Common myeloid progenitor, CD34-positive (primary cell): Measurements from ENCODE around the gene COA6. TPM values are rescaled to one million over a fixed set of nuclear protein-coding genes. Genes with fewer than 3 reads are reported as not detected.
A peak's percentile ranks its signal among the peaks of the same experiment; 100 is the strongest.

Experiments used
- CTCF ChIA-PET: fragments of 350-600 bp; sonication (Branson Sonifier 250); formaldehyde crosslinking; loops from one replicate; lab custom pipeline; 2021; ENCODE audit warnings: antibody characterized with exemption; lab: Charles Lee
- POLR2A ChIA-PET: fragments of 350-600 bp; sonication (Branson Sonifier 250); formaldehyde crosslinking; loops from one replicate; lab custom pipeline; 2021; ENCODE audit warnings: antibody characterized with exemption; lab: Charles Lee
- DNase-seq, 3 donors: peaks; one replicate each; pipeline versions ENCODE4 v3.0.0 to v3.0.0-alpha.2; 2013
- H3K27ac ChIP-seq, 2 experiments: 1 replicate in 1 of 2; 2 replicates in 1 of 2; pipeline ENCODE4 v1.7.0; 2013; ENCODE audit warnings: inconsistent platforms in 2 of 2, low read length in 2 of 2, mild to moderate bottlenecking in 2 of 2, low read depth in 1 of 2, moderate library complexity in 1 of 2; ENCODE audit not compliant: severe bottlenecking in 2 of 2, insufficient read depth in 1 of 2, poor library complexity in 1 of 2
- H3K27me3 ChIP-seq, 5 experiments: replicated peaks in 2 of 5; 1 replicate in 3 of 5; 2 replicates in 2 of 5; pipeline versions ENCODE4 v1.6.1 to v1.7.0; 2013; ENCODE audit warnings: low read length in 4 of 5, mild to moderate bottlenecking in 2 of 5, moderate library complexity in 2 of 5, inconsistent platforms in 1 of 5; ENCODE audit not compliant: insufficient read depth in 5 of 5, control insufficient read depth in 4 of 5
- H3K36me3 ChIP-seq, 4 experiments: 1 replicate in 2 of 4; 2 replicates in 2 of 4; pipeline versions ENCODE4 v1.6.1 to v1.7.0; 2013; ENCODE audit warnings: low read length in 3 of 4, control low read depth in 1 of 4, mild to moderate bottlenecking in 1 of 4; ENCODE audit not compliant: control insufficient read depth in 4 of 4, insufficient read depth in 4 of 4
- H3K4me1 ChIP-seq, 4 experiments: 1 replicate in 3 of 4; 2 replicates in 1 of 4; pipeline versions ENCODE4 v1.6.1 to v1.7.1; 2013; ENCODE audit warnings: low read length in 3 of 4, mild to moderate bottlenecking in 3 of 4, control low read depth in 1 of 4, inconsistent platforms in 1 of 4, moderate library complexity in 1 of 4; ENCODE audit not compliant: control insufficient read depth in 4 of 4, insufficient read depth in 4 of 4; ENCODE audit errors: control extremely low read depth in 1 of 4
- H3K4me3 ChIP-seq, 7 experiments: 1 replicate in 4 of 7; 2 replicates in 3 of 7; pipeline versions ENCODE4 v1.5.1 to v1.7.0; 2013; ENCODE audit warnings: mild to moderate bottlenecking in 7 of 7, low read length in 6 of 7, moderate library complexity in 6 of 7, inconsistent platforms in 2 of 7, low read depth in 2 of 7, control low read depth in 1 of 7; ENCODE audit not compliant: insufficient read depth in 4 of 7, control insufficient read depth in 1 of 7; ENCODE audit errors: extremely low read depth in 1 of 7
- H3K9me3 ChIP-seq, 5 experiments: 1 replicate in 4 of 5; 2 replicates in 1 of 5; pipeline versions ENCODE4 v1.6.1 to v1.7.1; 2013; ENCODE audit warnings: low read length in 4 of 5, mild to moderate bottlenecking in 2 of 5, inconsistent platforms in 1 of 5, low read depth in 1 of 5, moderate library complexity in 1 of 5; ENCODE audit not compliant: control insufficient read depth in 4 of 5, insufficient read depth in 2 of 5; ENCODE audit errors: control extremely low read depth in 1 of 5
- WGBS: methylation state at CpG from one replicate; pipeline ENCODE4 v1.1.5; 2013; ENCODE audit not compliant: insufficient coverage; 5-methylcytosine and 5-hydroxymethylcytosine counted together
- polyA plus RNA-seq: library from polyadenylated mRNA; unstranded; fragments of 120-200 nt; gene quantifications from one replicate; pipeline ENCODE4 v1.2.1, GENCODE V29; 2013

COA6 gene, protein sequence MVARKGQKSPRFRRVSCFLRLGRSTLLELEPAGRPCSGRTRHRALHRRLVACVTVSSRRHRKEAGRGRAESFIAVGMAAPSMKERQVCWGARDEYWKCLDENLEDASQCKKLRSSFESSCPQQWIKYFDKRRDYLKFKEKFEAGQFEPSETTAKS
- 29.1 TPM for polyA plus RNA-seq

DNA sequence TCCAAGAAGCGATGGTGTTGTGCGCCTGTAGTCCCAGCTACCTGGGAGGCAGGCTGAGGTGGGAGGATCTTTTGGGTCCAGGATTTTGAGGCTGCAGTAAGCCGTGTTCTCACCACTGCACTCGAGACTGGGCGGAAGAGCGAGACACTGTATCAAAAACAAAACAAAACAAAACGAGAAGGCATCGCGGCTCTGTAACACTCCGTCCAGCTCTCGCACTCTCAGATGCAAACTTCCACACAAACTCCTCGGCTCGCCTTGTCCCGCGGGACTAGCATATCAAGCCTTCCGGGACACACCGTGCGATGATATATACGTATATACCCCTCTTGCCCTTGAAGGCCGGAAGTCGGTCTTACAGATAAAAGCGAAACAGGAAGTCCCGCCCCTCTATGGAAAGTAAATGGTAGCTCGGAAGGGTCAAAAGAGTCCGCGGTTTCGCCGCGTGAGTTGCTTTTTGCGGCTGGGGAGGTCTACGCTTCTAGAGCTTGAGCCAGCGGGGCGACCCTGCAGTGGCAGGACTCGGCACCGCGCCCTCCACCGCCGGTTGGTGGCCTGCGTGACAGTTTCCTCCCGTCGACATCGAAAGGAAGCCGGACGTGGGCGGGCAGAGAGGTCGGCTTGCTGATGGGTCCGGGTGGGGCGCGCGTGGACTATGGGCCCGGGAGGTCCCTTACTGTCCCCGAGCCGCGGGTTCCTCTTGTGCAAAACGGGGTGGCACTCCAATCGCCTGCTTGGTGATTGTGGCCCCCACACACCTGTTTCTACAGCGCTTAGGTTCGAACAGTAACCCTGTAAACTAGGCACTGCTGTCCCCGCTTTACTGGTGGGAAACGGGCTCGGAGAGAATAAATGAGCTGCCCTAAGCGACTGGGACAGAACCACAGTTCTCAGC lies at the start of gene COA6:
COA6 (plus strand) TSS at position 393 of the 895 bp plus-strand sequence; CDS start at position 404, 11 bp downstream.
- H3K36me3 ChIP-seq = peaks cover 5 to 25% (median 16%) of the 10 kb centered on the region in 4 experiments
- H3K4me1 ChIP-seq = peaks cover 12 to 28% (median 18%) of the 10 kb centered on the region in 4 experiments
- no peaks in the 10 kb centered on the region for H3K27me3 ChIP-seq
- CTCF ChIA-PET = interaction anchor here (0.5 to 1.6 kb wide), 7 partner anchors 16 to 708 kb away, joined by 3 to 7 read pairs (median 4); no protein-coding TSS in a partner anchor
- POLR2A ChIA-PET = interaction anchor here (1.1 to 1.2 kb wide), 2 partner anchors 25 to 47 kb away, joined by 3 to 6 read pairs; no protein-coding TSS in a partner anchor
- H3K9me3 ChIP-seq = no peaks in the 10 kb centered on the region
- WGBS = under 1% methylated on average over 57 of the region's 62 CpGs
- DNase-seq = peak; percentile 98 to 99 (median 99)
- peak within 1 kb of the TSS; percentile 74 to 99 (median 94) for H3K4me3 ChIP-seq
- H3K27ac ChIP-seq = peak within 1 kb of the TSS; percentile 91 to 97

DNA sequence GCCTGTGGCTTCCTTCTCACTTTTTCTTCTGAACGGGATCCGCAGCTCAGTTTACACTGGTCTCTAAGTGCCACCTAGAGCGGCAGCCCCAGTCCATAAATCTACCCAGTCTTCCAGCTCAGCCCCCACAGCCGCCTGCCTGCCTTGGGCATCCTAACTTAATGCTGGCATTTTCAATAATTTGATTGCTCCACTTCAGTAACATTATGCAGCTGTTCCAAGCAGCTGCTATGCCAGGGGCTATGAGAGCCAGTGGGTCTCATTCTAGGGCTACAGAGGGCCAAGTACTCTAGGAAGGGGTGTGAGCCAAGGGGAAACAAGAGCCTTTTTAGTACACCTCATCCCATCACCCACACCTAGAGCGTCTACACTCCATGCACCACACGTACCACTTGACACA lies 48.4 kb upstream of the COA6 start:
- Histone ChIP-seq H3K27ac (no peak overlapping the region), H3K4me1 (peaks cover 2 to 12% (median 7%) of the 10 kb centered on the region in 4 experiments), H3K4me3 (no peak overlapping the region), H3K27me3 (peaks cover 0 to 14% (median 0%) of the 10 kb centered on the region in 5 experiments), H3K9me3 (no peaks in the 10 kb centered on the region), H3K36me3 (no peaks in the 10 kb centered on the region)
- no peak for DNase-seq
- 88% methylated on average over 4 of the region's 6 CpGs for WGBS
- POLR2A ChIA-PET = no interaction called here
- CTCF ChIA-PET = interaction anchor here (0.8 to 1.9 kb wide), 5 partner anchors 8 to 59 kb away, joined by 3 to 5 read pairs (median 3); no protein-coding TSS in a partner anchor

DNA sequence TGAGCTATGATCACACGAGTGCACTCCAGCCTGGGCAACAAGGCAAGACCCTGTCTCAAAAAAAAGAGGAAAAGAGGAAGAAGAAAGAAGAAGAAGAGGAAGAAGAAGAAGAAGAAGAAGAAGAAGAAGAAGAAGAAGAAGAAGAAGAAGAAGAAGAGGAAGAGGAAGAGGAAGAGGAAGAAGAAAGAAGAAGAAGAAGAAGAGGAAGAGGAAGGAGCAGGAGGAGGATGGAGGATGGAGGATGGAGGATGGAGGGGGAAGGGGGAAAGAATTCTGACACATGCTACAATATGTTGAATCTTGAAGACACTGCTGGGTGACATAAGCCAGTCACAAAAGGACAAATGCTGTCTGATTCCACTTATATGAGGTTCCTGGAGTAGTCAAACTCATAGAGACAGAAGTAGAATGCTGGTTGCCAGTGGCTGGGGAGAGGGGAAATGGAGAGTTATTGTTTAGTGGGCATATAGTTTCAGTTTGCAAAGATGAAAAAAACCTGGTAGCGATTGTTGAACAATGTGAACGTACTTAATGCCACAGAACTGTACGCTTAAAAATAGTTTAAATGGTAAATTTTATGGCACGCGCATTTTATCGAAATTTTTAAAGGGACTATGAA lies 47.3 kb upstream of the COA6 start:
- CTCF ChIA-PET = interaction anchor here (0.7 to 1.8 kb wide), 11 partner anchors 8 to 211 kb away, joined by 3 to 5 read pairs (median 4); no protein-coding TSS in a partner anchor
- POLR2A ChIA-PET = interaction anchor here (1.2 kb wide), 1 partner anchor 48 kb away, joined by 6 read pairs; the partner anchor contains the start of gene COA6
- H3K4me1 ChIP-seq = peaks cover 3 to 12% (median 9%) of the 10 kb centered on the region in 4 experiments
- no peak overlapping the region for H3K27ac ChIP-seq
- WGBS = 40% methylated on average over 6 of the region's 7 CpGs
- H3K4me3 ChIP-seq = peak overlapping the region in 6 of 7 experiments; percentile 54 to 87 (median 75)
- peaks cover 0 to 14% (median 0%) of the 10 kb centered on the region in 5 experiments for H3K27me3 ChIP-seq
- DNase-seq = peak; percentile 14 to 61 (median 53)
- no peaks in the 10 kb centered on the region for H3K9me3 ChIP-seq
- no peaks in the 10 kb centered on the region for H3K36me3 ChIP-seq

DNA sequence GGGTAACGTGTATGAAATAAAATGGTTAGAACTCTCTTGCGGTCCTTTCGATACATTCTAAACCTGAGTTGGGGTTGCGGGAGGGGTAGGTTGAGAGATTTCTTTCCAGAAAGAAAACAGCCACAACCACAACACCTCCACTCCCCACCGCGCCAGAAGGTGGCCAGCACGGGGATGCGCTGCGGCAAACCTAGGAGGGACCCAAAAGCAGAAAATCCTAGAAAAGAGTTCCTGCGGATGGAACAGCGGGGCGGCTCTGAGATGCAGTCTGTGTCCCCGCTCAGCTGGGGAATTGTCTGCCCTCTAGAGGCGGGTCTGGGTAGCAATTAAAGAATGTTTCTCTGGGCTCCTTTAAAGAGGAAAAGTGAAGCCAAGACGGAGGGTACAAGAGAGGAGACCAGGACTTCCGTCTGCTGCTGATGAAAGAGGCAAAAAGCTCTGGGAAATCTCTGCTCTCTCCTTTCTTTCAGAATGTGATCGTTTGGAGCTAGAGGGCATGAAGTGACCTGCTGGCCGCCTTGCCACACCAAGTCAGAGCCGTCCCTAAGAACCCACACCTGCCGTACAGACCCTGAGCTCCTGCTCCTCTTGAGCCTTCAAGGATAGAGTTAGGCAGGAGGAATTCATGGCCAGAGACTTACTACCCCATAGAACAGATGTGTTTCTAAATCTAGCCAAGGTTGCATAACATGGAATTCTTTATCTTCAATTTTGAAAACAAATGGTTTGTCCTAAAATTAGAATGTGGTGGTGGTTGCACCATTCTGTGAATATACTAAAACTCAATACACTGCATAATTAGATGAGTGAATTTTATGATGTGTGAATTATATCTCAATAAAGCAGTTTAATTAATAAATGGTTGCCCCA lies 46.5 kb upstream of the COA6 start:
- POLR2A ChIA-PET = interaction anchor here (1.2 kb wide), 1 partner anchor 47 kb away, joined by 6 read pairs; the partner anchor contains the start of gene COA6

GRCh38 chr1:234327577-234328164 lies 45.6 kb upstream of the COA6 start:
- Histone ChIP-seq H3K4me1 (peaks cover 3 to 12% (median 9%) of the 10 kb centered on the region in 4 experiments), H3K9me3 (no peaks in the 10 kb centered on the region), H3K27ac (no peak overlapping the region), H3K27me3 (peaks cover 0 to 14% (median 0%) of the 10 kb centered on the region in 5 experiments), H3K4me3 (no peak overlapping the region), H3K36me3 (no peaks in the 10 kb centered on the region)
- ChIA-PET CTCF (interaction anchor here (0.9 to 2.5 kb wide), 13 partner anchors 9 to 1023 kb away, joined by 3 to 16 read pairs (median 4); no protein-coding TSS in a partner anchor), POLR2A (no interaction called here)
- 95% methylated on average over 6 of the region's 9 CpGs for WGBS
- no peak for DNase-seq

More for the DNA sequence above, 46.5 kb upstream of the COA6 start:
- Histone ChIP-seq H3K36me3 (no peaks in the 10 kb centered on the region), H3K27me3 (peaks cover 0 to 14% (median 0%) of the 10 kb centered on the region in 5 experiments), H3K27ac (no peak overlapping the region), H3K9me3 (no peaks in the 10 kb centered on the region), H3K4me3 (peak overlapping the region; percentile 54 to 87 (median 72)), H3K4me1 (peaks cover 3 to 12% (median 9%) of the 10 kb centered on the region in 4 experiments)
- WGBS = 29% methylated on average over 13 of the region's 20 CpGs
- peak; percentile 61 to 75 (median 70) for DNase-seq
- CTCF ChIA-PET = interaction anchor here (0.9 to 2.5 kb wide), 15 partner anchors 9 to 1022 kb away, joined by 3 to 12 read pairs (median 4); no protein-coding TSS in a partner anchor
